CD14-positive monocyte (primary cell): ENCODE results near the gene SEPTIN10. TPM values are rescaled to one million over a fixed set of nuclear protein-coding genes. Genes with fewer than 3 reads are reported as not detected.

Experiments
- DNase-seq, 3 donors: peaks; one replicate each; pipeline ENCODE4 v3.0.0-alpha.2; 2011 to 2022
- H2AFZ ChIP-seq: 2 replicates; pipeline ENCODE4 v1.6.0; 2012; ENCODE audit warnings: mild to moderate bottlenecking, low read depth, low read length, inconsistent platforms; ENCODE audit not compliant: insufficient read depth, poor library complexity, severe bottlenecking
- H3K27ac ChIP-seq, 2 donors: 1 replicate in 1 of 2; 2 replicates in 1 of 2; pipeline ENCODE4 v1.5.1; 2012 to 2013; ENCODE audit warnings: low read length in 2 of 2, control low read depth in 1 of 2, inconsistent platforms in 1 of 2, low read depth in 1 of 2, mild to moderate bottlenecking in 1 of 2
- H3K27me3 ChIP-seq, 2 donors: one replicate each; pipeline versions ENCODE4 v1.6.0 to v1.6.1; 2011 to 2013; ENCODE audit warnings: low read length in 2 of 2; ENCODE audit not compliant: control insufficient read depth in 2 of 2, insufficient read depth in 2 of 2
- H3K36me3 ChIP-seq, 2 donors: replicated peaks in 1 of 2; 1 replicate in 1 of 2; 2 replicates in 1 of 2; pipeline versions ENCODE4 v1.5.1 to v1.6.1; 2012 to 2013; ENCODE audit warnings: low read length in 2 of 2, control low read depth in 1 of 2, inconsistent platforms in 1 of 2, mild to moderate bottlenecking in 1 of 2; ENCODE audit not compliant: insufficient read depth in 2 of 2, control insufficient read depth in 1 of 2
- H3K4me1 ChIP-seq, 2 donors: 1 replicate in 1 of 2; 2 replicates in 1 of 2; pipeline versions ENCODE4 v1.5.1 to v1.6.1; 2012 to 2013; ENCODE audit warnings: low read length in 2 of 2, control low read depth in 1 of 2, inconsistent platforms in 1 of 2, mild to moderate bottlenecking in 1 of 2, moderate library complexity in 1 of 2; ENCODE audit not compliant: insufficient read depth in 2 of 2, control insufficient read depth in 1 of 2
- H3K4me2 ChIP-seq: replicated peaks from 2 replicates; pipeline ENCODE3; 2012; ENCODE audit warnings: low read length, moderate library complexity, mild to moderate bottlenecking; ENCODE audit not compliant: poor library complexity, severe bottlenecking; ENCODE audit errors: extremely low read depth
- H3K4me3 ChIP-seq, 3 experiments: fragments of 200-600 bp in 1 of 3; sonication (generic) in 1 of 3; replicated peaks in 1 of 3; 1 replicate in 2 of 3; 2 replicates in 1 of 3; pipeline ENCODE4 v1.5.1; 2011 to 2013; ENCODE audit warnings: low read length in 3 of 3, mild to moderate bottlenecking in 3 of 3, control low read depth in 2 of 3, low read depth in 2 of 3, inconsistent platforms in 1 of 3, moderate library complexity in 1 of 3
- H3K79me2 ChIP-seq: 2 replicates; pipeline ENCODE4 v1.6.0; 2012; ENCODE audit warnings: mild to moderate bottlenecking, control low read depth, inconsistent platforms, low read length, moderate library complexity; ENCODE audit not compliant: insufficient read depth
- H3K9ac ChIP-seq: 2 replicates; pipeline ENCODE4 v1.6.0; 2017; ENCODE audit warnings: low read length, mild to moderate bottlenecking; ENCODE audit not compliant: insufficient read depth, poor library complexity, severe bottlenecking
- H3K9me3 ChIP-seq, 2 donors: replicated peaks in 1 of 2; 1 replicate in 1 of 2; 2 replicates in 1 of 2; pipeline versions ENCODE4 v1.5.1 to v1.6.1; 2012 to 2013; ENCODE audit warnings: low read length in 2 of 2, control low read depth in 1 of 2; ENCODE audit not compliant: control insufficient read depth in 1 of 2, insufficient read depth in 1 of 2
- H4K20me1 ChIP-seq: 2 replicates; pipeline ENCODE4 v1.6.0; 2012; ENCODE audit warnings: mild to moderate bottlenecking, low read length, control low read depth, moderate library complexity; ENCODE audit not compliant: insufficient read depth
- H3K27ac Mint-ChIP-seq, 7 donors: one replicate each; pipeline ENCODE4 v1.8.0; 2020; ENCODE audit warnings: mild to moderate bottlenecking in 7 of 7, mixed read lengths in 7 of 7, moderate library complexity in 6 of 7, inconsistent platforms in 2 of 7
- H3K27me3 Mint-ChIP-seq, 3 donors: one replicate each; pipeline ENCODE4 v1.8.0; 2021 to 2022; ENCODE audit warnings: low read depth in 3 of 3, mild to moderate bottlenecking in 3 of 3, mixed read lengths in 3 of 3, moderate library complexity in 3 of 3, inconsistent platforms in 1 of 3
- H3K36me3 Mint-ChIP-seq, 2 donors: one replicate each; pipeline ENCODE4 v1.8.0; 2020; ENCODE audit warnings: mixed read lengths in 2 of 2, inconsistent platforms in 1 of 2, mild to moderate bottlenecking in 1 of 2
- H3K4me1 Mint-ChIP-seq: one replicate; pipeline ENCODE4 v1.8.0; 2020; ENCODE audit warnings: mild to moderate bottlenecking, mixed read lengths
- H3K4me3 Mint-ChIP-seq, 2 donors: one replicate each; pipeline ENCODE4 v1.8.0; 2020; ENCODE audit warnings: mild to moderate bottlenecking in 2 of 2, mixed read lengths in 2 of 2, moderate library complexity in 1 of 2
- H3K9me3 Mint-ChIP-seq, 7 donors: one replicate each; pipeline ENCODE4 v1.8.0; 2020 to 2022; ENCODE audit warnings: mixed read lengths in 7 of 7, mild to moderate bottlenecking in 6 of 7, moderate library complexity in 6 of 7, inconsistent platforms in 2 of 7
- WGBS: methylation state at CpG from one replicate; pipeline ENCODE4 v1.1.5; 2013; ENCODE audit warnings: missing lambda C conversion rate; ENCODE audit not compliant: insufficient coverage; 5-methylcytosine and 5-hydroxymethylcytosine counted together
- intact Hi-C, 2 donors: fragments of 100-400 bp; cut with micrococcal nuclease; formaldehyde crosslinking; loops; one replicate each; pipeline versions ENCODE4 v1.15.0 to v1.15.1; 2023
- polyA plus RNA-seq, 3 donors: library from polyadenylated mRNA; depleted of rRNA in 1 of 3; unstranded in 2 of 3; stranded (reverse) in 1 of 3; fragments of 300-500 nt in 2 of 3; fragments of >200 nt in 1 of 3; fragmentation: Illumina TruSeq in 2 of 3; gene quantifications; 1 replicate in 2 of 3; 2 replicates in 1 of 3; pipeline ENCODE4 v1.2.3, GENCODE V29; 2012 to 2021
- TF ChIP-seq, protein P1 (sequence below): fragments of 200-600 bp; IDR thresholded peaks from one replicate; pipeline ENCODE4 v1.8.0; 2022; ENCODE audit warnings: antibody characterized with exemption, mild to moderate bottlenecking

Gene SEPTIN10
- polyA plus RNA-seq, 3 donors, result 4.2 to 6.8 (median 4.4) TPM

DNA sequence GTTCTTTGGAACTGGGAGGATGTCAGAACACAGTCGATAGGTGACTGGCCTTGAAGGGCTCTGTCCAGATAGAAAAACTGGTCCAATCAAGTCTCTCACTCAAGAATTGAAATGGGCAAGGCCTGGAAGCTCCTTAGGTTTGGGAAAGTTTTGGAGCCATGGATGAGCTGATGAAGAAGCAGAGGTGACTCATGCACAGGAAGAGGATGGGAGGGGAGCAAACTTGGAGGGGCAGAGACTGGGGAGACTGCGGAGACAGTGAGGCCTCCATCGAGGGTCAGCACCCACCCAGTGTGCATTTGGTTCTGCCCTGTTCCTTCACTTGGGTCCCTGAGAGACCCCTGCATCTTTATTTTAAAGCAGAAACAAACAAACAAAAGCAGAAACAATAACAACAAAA, 41.5 kb upstream of the SEPTIN10 start:
- Histone ChIP-seq H3K27ac (no peak overlapping the region), H4K20me1 (no peaks in the 10 kb centered on the region), H3K79me2 (no peaks in the 10 kb centered on the region), H3K27me3 (no peaks in the 10 kb centered on the region), H3K4me2 (no peak overlapping the region), H2AFZ (no peak overlapping the region), H3K4me3 (no peak overlapping the region), H3K36me3 (no peaks in the 10 kb centered on the region), H3K9ac (no peak overlapping the region), H3K4me1 (no peaks in the 10 kb centered on the region), H3K9me3 (no peaks in the 10 kb centered on the region)
- TF ChIP-seq, protein P1, sequence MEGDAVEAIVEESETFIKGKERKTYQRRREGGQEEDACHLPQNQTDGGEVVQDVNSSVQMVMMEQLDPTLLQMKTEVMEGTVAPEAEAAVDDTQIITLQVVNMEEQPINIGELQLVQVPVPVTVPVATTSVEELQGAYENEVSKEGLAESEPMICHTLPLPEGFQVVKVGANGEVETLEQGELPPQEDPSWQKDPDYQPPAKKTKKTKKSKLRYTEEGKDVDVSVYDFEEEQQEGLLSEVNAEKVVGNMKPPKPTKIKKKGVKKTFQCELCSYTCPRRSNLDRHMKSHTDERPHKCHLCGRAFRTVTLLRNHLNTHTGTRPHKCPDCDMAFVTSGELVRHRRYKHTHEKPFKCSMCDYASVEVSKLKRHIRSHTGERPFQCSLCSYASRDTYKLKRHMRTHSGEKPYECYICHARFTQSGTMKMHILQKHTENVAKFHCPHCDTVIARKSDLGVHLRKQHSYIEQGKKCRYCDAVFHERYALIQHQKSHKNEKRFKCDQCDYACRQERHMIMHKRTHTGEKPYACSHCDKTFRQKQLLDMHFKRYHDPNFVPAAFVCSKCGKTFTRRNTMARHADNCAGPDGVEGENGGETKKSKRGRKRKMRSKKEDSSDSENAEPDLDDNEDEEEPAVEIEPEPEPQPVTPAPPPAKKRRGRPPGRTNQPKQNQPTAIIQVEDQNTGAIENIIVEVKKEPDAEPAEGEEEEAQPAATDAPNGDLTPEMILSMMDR, result no peak
- peaks cover 0 to 12% (median 3%) of the 10 kb centered on the region in 7 donors for H3K9me3 Mint-ChIP-seq
- no peaks in the 10 kb centered on the region for H3K36me3 Mint-ChIP-seq
- no peak overlapping the region for H3K27ac Mint-ChIP-seq
- H3K4me1 Mint-ChIP-seq, result no peaks in the 10 kb centered on the region
- peaks cover 5 to 12% (median 8%) of the 10 kb centered on the region in 3 donors for H3K27me3 Mint-ChIP-seq
- no peak overlapping the region for H3K4me3 Mint-ChIP-seq
- no peak for DNase-seq
- intact Hi-C loops, result no loop called here
- 100% methylated on average over 3 of the region's 3 CpGs for WGBS

DNA sequence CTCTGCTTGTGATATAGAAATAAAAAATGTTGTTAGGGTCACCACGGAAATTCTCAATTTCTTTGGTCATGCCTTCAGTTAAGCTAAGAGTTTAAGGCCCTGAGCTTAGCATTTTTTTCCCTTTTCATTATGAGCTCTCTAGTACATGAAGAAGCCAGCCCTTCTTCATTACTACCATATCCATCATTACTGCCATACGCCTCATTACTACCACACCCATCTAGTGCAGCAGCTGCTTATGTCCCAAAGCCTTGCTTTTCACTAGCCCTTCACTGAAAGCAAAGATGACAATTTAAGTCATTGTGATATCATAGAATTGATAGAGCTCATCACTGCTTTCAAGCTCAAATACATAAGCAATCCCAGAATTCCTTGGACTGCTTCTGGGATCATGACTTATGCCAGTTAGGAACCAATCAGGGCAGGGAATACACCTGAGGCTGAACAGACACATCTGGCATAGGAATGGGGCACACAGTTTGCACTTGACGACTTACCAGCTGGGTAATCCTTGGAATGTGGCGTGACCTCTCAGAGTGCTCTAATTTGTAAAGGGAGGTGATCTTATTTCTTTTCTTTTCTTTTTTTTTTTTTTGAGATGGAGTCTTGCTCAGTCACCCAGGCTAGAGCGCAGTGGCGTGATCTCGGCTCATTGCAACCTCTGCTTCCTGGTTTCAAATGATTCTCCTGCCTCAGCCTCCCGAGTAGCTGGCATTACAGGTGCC, 40.7 kb upstream of the SEPTIN10 start:
- no peaks in the 10 kb centered on the region for H3K79me2 ChIP-seq
- no peak for DNase-seq
- no peak overlapping the region for H3K9ac ChIP-seq
- H3K9me3 ChIP-seq, result no peaks in the 10 kb centered on the region
- Mint-ChIP-seq H3K36me3 (no peaks in the 10 kb centered on the region), H3K27ac (no peak overlapping the region), H3K4me3 (no peak overlapping the region), H3K9me3 (peaks cover 0 to 12% (median 3%) of the 10 kb centered on the region in 7 donors), H3K4me1 (no peaks in the 10 kb centered on the region), H3K27me3 (peaks cover 6 to 8% (median 7%) of the 10 kb centered on the region in 3 donors)
- H4K20me1 ChIP-seq, result no peaks in the 10 kb centered on the region
- H2AFZ ChIP-seq, result no peak overlapping the region
- H3K27me3 ChIP-seq, result no peaks in the 10 kb centered on the region
- no peak overlapping the region for H3K4me2 ChIP-seq
- no peaks in the 10 kb centered on the region for H3K4me1 ChIP-seq
- 100% methylated on average over 2 of the region's 8 CpGs for WGBS
- intact Hi-C loops, result no loop called here
- H3K4me3 ChIP-seq, result no peak overlapping the region
- no peak overlapping the region for H3K27ac ChIP-seq
- TF ChIP-seq, protein P1, result no peak
- no peaks in the 10 kb centered on the region for H3K36me3 ChIP-seq
